NB4 (cell line): ENCODE data around the gene C6orf52.

Experiments used
- CTCF ChIP-seq: IDR thresholded peaks from one replicate; pipeline ENCODE4 v1.5.1; 2012; ENCODE audit warnings: low read depth, low read length
- MAX ChIP-seq: IDR thresholded peaks from 2 replicates; pipeline ENCODE4 v1.6.1; 2011; ENCODE audit warnings: low read depth, low read length

GRCh38 chr6:10678456-10678855 is 16.0 kb downstream of the C6orf52 start:
- no peak for TF ChIP-seq CTCF
- no peak for TF ChIP-seq MAX
